GM19099 (cell line): Measurements from ENCODE around the gene NUTM1.

Experiments used
- POLR2A ChIP-seq: IDR thresholded peaks from 3 replicates; pipeline ENCODE4 v1.6.1; 2011; ENCODE audit warnings: low read depth; ENCODE audit not compliant: insufficient read length; ENCODE audit errors: extremely low read depth

The NUTM1 gene

GRCh38 chr15:34342737-34343575 is at the start of gene NUTM1, which contains the start of gene NOP10:
Gene NUTM1, plus strand, starts transcription at chr15:34343315. Its CDS starts 382 bp downstream, at chr15:34343697.
Gene NOP10, minus strand, starts transcription at chr15:34343136. Its CDS starts 63 bp downstream, at chr15:34343073.
- TF ChIP-seq POLR2A, result peak; percentile 95

DNA sequence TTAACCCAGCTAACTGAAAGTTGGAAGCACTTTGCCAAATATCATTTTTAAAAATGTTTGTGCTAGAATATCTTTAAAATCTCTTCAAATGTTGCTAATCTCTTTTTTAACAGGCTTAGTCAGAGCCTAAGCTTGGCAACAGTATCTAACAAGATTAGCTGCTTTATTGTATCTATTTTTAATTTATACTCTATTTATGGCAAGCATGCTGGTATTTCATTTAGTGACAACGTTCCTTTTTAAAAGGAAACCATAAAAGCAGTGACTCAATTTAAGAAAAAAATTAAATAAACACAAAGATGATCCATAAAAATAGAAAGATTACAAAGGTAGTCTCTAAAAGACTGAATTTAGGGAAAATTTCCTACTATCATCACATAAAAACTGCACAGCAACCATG is 46.1 kb upstream of the NUTM1 start:
- TF ChIP-seq POLR2A, result no peak

- TF ChIP-seq POLR2A, result no peak
These were observed 42.1 kb upstream of the NUTM1 start for GRCh38 chr15:34301058-34301457.

DNA sequence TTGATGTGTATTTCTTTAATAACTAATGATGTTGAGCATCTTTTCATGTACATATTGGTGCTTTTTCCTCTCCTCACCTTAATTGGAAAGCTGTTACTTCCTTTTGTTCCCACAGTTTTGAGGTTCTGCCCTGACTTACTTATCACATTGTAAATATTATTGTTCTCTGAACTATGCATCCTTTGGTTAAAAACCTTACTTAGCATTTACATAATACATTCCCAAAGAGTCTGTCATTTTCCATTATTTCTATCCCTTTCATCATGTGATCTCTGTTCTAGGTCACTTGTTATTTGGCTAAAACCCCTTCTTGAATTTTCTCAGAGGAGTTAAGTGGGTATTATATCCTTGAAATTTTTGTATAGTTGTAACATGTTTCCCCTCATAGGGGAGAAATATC is 38.5 kb upstream of the NUTM1 start:
- no peak for TF ChIP-seq POLR2A

GRCh38 chr15:34311563-34311962 is 31.6 kb upstream of the NUTM1 start:
- no peak for TF ChIP-seq POLR2A

- no peak for TF ChIP-seq POLR2A
These were observed 28.3 kb upstream of the NUTM1 start for GRCh38 chr15:34314491-34315490.

DNA sequence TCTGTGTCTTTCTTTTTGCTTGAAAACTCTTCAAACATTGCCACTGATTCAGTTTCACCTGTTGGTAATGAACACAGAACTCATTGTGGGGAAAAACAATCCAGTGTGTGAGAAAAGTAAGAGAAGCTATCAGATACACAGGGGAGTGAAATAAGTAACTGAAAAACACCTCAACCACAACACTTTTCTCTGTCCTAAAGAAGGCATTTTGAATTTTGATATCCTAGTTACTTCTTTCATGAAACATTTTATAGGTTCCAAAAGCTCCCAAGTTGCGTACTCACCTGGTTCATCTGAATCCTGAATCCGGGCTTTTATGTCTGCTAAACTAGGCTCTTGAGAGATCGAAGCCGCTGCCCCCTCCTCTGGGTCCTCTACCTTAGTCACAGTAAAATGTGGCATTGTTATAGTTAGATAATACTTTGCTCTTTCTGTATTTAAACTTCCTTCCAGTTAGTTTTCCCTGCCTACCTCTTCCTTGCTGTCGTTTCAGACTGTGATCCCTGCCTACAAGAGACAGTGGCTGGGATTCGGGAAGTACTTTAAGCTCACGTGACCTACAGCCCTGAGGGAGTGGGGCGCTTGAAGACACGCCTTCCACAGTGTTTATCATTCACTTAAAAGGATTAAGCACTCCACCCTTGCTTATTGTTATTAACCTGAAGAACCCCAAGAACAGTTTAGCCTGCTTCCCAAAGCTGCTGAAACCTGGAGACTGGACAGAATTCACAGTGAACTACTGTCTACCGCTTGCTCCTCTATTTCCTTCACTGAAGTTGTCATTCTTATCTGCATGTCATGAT is 24.6 kb upstream of the NUTM1 start:
- no peak for TF ChIP-seq POLR2A

DNA sequence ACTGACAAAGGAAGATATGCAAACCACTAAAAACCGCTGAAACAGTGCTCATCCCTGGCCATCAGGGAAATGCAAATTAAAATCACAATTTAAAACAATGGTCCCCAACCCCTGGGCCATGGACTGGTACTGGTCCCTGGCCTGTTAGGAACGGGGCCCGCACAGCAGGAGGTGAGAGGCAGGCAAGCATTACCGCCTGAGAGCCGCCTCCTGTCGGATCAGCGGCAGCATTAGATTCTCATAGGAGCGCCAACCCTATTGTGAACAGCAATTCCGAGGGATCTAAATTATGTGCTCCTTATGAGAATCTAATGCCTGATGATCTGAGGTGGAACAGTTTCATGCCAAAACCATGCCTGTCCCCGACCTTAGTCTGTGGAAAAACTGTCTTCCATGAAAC is 19.9 kb upstream of the NUTM1 start:
- no peak for TF ChIP-seq POLR2A

- TF ChIP-seq POLR2A, result no peak
These were observed 18.2 kb upstream of the NUTM1 start for GRCh38 chr15:34324933-34325332.

- TF ChIP-seq POLR2A, result no peak
These were observed 17.7 kb upstream of the NUTM1 start for GRCh38 chr15:34325368-34325767.

DNA sequence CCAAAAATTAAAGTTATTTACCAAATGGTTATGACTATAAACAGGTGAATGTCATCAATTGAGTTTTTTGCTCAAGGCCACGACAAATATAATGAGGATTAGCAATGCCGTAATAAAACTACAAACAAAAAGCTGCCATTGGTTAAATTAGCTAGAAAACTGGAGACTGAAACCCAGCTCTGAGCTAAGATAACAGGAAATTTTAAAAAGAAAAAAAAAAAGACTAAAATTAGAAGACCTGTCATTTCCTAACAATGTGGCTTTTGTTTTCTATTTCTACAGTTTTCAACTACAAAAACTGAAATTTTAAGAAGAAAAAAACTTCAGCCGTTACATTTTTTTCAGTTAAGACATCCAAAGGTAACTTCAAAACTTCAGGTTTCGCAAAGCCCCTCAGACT is 15.2 kb upstream of the NUTM1 start:
- TF ChIP-seq POLR2A, result no peak

GRCh38 chr15:34329006-34329405 is 14.1 kb upstream of the NUTM1 start:
- no peak for TF ChIP-seq POLR2A

DNA sequence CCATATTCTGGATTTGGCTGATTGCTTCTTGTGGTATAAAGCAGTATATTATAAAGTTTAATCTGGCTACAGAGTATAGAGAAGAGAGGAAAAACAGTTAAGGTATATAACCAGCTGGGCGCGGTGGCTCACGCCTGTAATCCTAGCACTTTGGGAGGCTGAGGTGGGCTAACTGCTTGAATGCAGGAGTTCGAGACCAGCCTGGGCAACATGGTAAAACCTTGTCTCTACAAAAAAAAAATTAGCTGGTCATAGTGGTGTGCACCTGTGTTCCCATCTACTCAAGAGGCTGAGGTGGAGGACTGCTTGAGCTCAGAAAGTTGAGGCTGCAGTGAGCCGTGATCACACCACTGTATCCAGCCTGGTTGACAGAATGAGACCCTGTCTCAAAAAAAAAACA is 12.8 kb upstream of the NUTM1 start:
- TF ChIP-seq POLR2A, result no peak

- TF ChIP-seq POLR2A, result no peak
These were observed 11.3 kb upstream of the NUTM1 start for GRCh38 chr15:34331809-34332208.
